Vagina (tissue), 2 donors: Measurements from ENCODE around the gene CPNE6.

ENCODE experiments used
- POLR2A ChIP-seq, 2 donors: fragments of 450-650 bp; IDR thresholded peaks; one replicate each; pipeline ENCODE4 v1.6.1; 2017; ENCODE audit warnings: antibody characterized with exemption in 2 of 2, mild to moderate bottlenecking in 2 of 2, moderate library complexity in 2 of 2
- POLR2AphosphoS5 ChIP-seq, 2 donors: sonication (generic); formaldehyde crosslinking; IDR thresholded peaks; one replicate each; pipeline ENCODE4 v1.9.0; 2017; ENCODE audit warnings: antibody characterized with exemption in 2 of 2, mild to moderate bottlenecking in 2 of 2, low read depth in 1 of 2; ENCODE audit not compliant: insufficient read depth in 1 of 2
- TF ChIP-seq, protein P1 (sequence below), 3 experiments: fragments of 450-650 bp in 2 of 3; fragments of 200-600 bp in 1 of 3; sonication (generic) in 1 of 3; IDR thresholded peaks; one replicate each; pipeline ENCODE4 v1.5.1; 2017 to 2019; ENCODE audit warnings: antibody characterized with exemption in 3 of 3, mild to moderate bottlenecking in 2 of 3, moderate library complexity in 2 of 3

DNA sequence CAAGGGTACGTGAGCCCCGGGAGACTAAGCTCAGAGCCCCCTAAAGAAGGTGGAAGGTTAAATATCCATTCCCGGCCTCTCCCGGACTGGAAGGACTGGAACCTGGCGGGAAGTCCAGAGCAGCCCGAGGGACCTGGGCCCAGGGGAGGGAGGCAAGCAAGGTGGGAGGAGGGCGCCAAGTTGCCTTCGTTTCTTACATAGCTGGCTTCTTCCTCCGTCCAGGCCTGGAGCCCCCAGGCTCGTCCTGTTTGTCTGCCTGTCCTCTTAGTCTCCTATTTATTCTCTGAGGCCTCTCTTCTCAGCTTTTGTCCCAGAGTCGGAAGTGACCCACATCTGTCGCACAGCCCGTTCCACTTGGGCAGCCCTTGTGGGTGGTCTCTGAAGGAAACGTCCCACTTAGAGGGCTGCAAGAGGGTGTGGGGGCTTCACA, 23.5 kb downstream of the CPNE6 start:
- TF ChIP-seq, protein P1, sequence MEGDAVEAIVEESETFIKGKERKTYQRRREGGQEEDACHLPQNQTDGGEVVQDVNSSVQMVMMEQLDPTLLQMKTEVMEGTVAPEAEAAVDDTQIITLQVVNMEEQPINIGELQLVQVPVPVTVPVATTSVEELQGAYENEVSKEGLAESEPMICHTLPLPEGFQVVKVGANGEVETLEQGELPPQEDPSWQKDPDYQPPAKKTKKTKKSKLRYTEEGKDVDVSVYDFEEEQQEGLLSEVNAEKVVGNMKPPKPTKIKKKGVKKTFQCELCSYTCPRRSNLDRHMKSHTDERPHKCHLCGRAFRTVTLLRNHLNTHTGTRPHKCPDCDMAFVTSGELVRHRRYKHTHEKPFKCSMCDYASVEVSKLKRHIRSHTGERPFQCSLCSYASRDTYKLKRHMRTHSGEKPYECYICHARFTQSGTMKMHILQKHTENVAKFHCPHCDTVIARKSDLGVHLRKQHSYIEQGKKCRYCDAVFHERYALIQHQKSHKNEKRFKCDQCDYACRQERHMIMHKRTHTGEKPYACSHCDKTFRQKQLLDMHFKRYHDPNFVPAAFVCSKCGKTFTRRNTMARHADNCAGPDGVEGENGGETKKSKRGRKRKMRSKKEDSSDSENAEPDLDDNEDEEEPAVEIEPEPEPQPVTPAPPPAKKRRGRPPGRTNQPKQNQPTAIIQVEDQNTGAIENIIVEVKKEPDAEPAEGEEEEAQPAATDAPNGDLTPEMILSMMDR (IDR thresholded peaks at IDR 0.05) = no peak
- TF ChIP-seq POLR2A (IDR thresholded peaks at IDR 0.05) (no peak), POLR2AphosphoS5 (IDR thresholded peaks at IDR 0.05; ENCODE audit: insufficient read depth in 1 of 2, low read depth in 1 of 2) (no peak)
